Subcutaneous abdominal adipose tissue (tissue), 5 donors: Measurements from ENCODE around the gene OSBPL7.

Experiments
- H3K27ac ChIP-seq: one replicate; pipeline ENCODE4 v1.7.0; 2013; ENCODE audit warnings: low read depth, mild to moderate bottlenecking, inconsistent platforms, low read length, moderate library complexity
- H3K27me3 ChIP-seq, 5 donors: one replicate each; pipeline ENCODE4 v1.7.0; 2013; ENCODE audit warnings: low read length in 5 of 5, inconsistent platforms in 1 of 5; ENCODE audit not compliant: control insufficient read depth in 5 of 5, insufficient read depth in 4 of 5
- H3K36me3 ChIP-seq, 5 donors: one replicate each; pipeline ENCODE4 v1.7.0; 2013; ENCODE audit warnings: low read length in 5 of 5; ENCODE audit not compliant: control insufficient read depth in 5 of 5, insufficient read depth in 5 of 5
- H3K4me1 ChIP-seq, 5 donors: one replicate each; pipeline ENCODE4 v1.7.0; 2013; ENCODE audit warnings: low read length in 5 of 5, mild to moderate bottlenecking in 3 of 5, moderate library complexity in 1 of 5; ENCODE audit not compliant: control insufficient read depth in 5 of 5, insufficient read depth in 5 of 5
- H3K4me3 ChIP-seq, 5 donors: one replicate each; pipeline ENCODE4 v1.7.0; 2013; ENCODE audit warnings: low read length in 5 of 5, low read depth in 1 of 5
- H3K9ac ChIP-seq, 5 donors: one replicate each; pipeline ENCODE4 v1.7.0; 2013; ENCODE audit warnings: low read length in 5 of 5, mild to moderate bottlenecking in 4 of 5, moderate library complexity in 3 of 5
- H3K9me3 ChIP-seq, 5 donors: one replicate each; pipeline ENCODE4 v1.7.0; 2013; ENCODE audit warnings: low read length in 5 of 5; ENCODE audit not compliant: control insufficient read depth in 5 of 5
- donor health status: healthy.
- donor health status: healthy.
- donor health status: healthy.
- donor health status: healthy.
- donor health status: healthy.

The OSBPL7 gene

GRCh38 chr17:47815106-47815918 lies 6.3 kb downstream of the OSBPL7 start:
- no peak overlapping the region for H3K9ac ChIP-seq
- peaks cover 0 to 14% (median 8%) of the 10 kb centered on the region in 5 donors for H3K4me1 ChIP-seq
- H3K36me3 ChIP-seq: peaks cover 0 to 86% (median 59%) of the 10 kb centered on the region in 5 donors
- no peak overlapping the region for H3K27ac ChIP-seq
- peaks cover 0 to 4% (median 0%) of the 10 kb centered on the region in 5 donors for H3K27me3 ChIP-seq
- no peak overlapping the region for H3K4me3 ChIP-seq
- no peaks in the 10 kb centered on the region for H3K9me3 ChIP-seq

- peaks cover 0 to 12% (median 5%) of the 10 kb centered on the region in 5 donors for H3K4me1 ChIP-seq
- H3K9ac ChIP-seq: no peak overlapping the region
- H3K27me3 ChIP-seq: peaks cover 0 to 4% (median 0%) of the 10 kb centered on the region in 5 donors
- H3K4me3 ChIP-seq: no peak overlapping the region
- peaks cover 0 to 95% (median 61%) of the 10 kb centered on the region in 5 donors for H3K36me3 ChIP-seq
- H3K9me3 ChIP-seq: no peaks in the 10 kb centered on the region
- no peak overlapping the region for H3K27ac ChIP-seq
Observed at GRCh38 chr17:47813512-47814031, 8.0 kb downstream of the OSBPL7 start.

GRCh38 chr17:47813077-47813476 lies 8.5 kb downstream of the OSBPL7 start:
- Histone ChIP-seq H3K36me3 (peaks cover 0 to 95% (median 61%) of the 10 kb centered on the region in 5 donors), H3K9me3 (no peaks in the 10 kb centered on the region), H3K27ac (no peak overlapping the region), H3K4me3 (no peak overlapping the region), H3K27me3 (peaks cover 0 to 3% (median 0%) of the 10 kb centered on the region in 5 donors), H3K4me1 (peaks cover 0 to 12% (median 5%) of the 10 kb centered on the region in 5 donors), H3K9ac (no peak overlapping the region)

- Histone ChIP-seq H3K4me1 (peaks cover 0 to 12% (median 5%) of the 10 kb centered on the region in 5 donors), H3K9me3 (no peaks in the 10 kb centered on the region), H3K36me3 (peaks cover 0 to 95% (median 59%) of the 10 kb centered on the region in 5 donors), H3K9ac (no peak overlapping the region), H3K27me3 (no peaks in the 10 kb centered on the region), H3K4me3 (no peak overlapping the region), H3K27ac (no peak overlapping the region)
Observed at GRCh38 chr17:47812146-47812920, 9.3 kb downstream of the OSBPL7 start.

- Histone ChIP-seq H3K27ac (no peak overlapping the region), H3K9ac (no peak overlapping the region), H3K27me3 (no peaks in the 10 kb centered on the region), H3K9me3 (no peaks in the 10 kb centered on the region), H3K36me3 (peaks cover 0 to 95% (median 55%) of the 10 kb centered on the region in 5 donors), H3K4me1 (peaks cover 0 to 12% (median 5%) of the 10 kb centered on the region in 5 donors), H3K4me3 (no peak overlapping the region)
Observed at GRCh38 chr17:47811709-47812108, 9.9 kb downstream of the OSBPL7 start.

GRCh38 chr17:47810901-47811635 lies 10.5 kb downstream of the OSBPL7 start:
- H3K27ac ChIP-seq: no peak overlapping the region
- no peaks in the 10 kb centered on the region for H3K27me3 ChIP-seq
- H3K9me3 ChIP-seq: no peaks in the 10 kb centered on the region
- peaks cover 0 to 12% (median 5%) of the 10 kb centered on the region in 5 donors for H3K4me1 ChIP-seq
- no peak overlapping the region for H3K9ac ChIP-seq
- no peak overlapping the region for H3K4me3 ChIP-seq
- peaks cover 0 to 89% (median 50%) of the 10 kb centered on the region in 5 donors for H3K36me3 ChIP-seq

- Histone ChIP-seq H3K9ac (no peak overlapping the region), H3K36me3 (peaks cover 0 to 82% (median 48%) of the 10 kb centered on the region in 5 donors), H3K27me3 (no peaks in the 10 kb centered on the region), H3K27ac (no peak overlapping the region), H3K4me3 (no peak overlapping the region), H3K9me3 (no peaks in the 10 kb centered on the region), H3K4me1 (peaks cover 0 to 12% (median 5%) of the 10 kb centered on the region in 5 donors)
Observed at GRCh38 chr17:47810200-47810821, 11.3 kb downstream of the OSBPL7 start.

- Histone ChIP-seq H3K9me3 (no peaks in the 10 kb centered on the region), H3K9ac (peak overlapping the region in 1 of 5 donors; percentile 13), H3K36me3 (peaks cover 0 to 68% (median 40%) of the 10 kb centered on the region in 5 donors), H3K27ac (no peak overlapping the region), H3K27me3 (no peaks in the 10 kb centered on the region), H3K4me3 (no peak overlapping the region), H3K4me1 (peaks cover 0 to 12% (median 5%) of the 10 kb centered on the region in 5 donors)
Observed at GRCh38 chr17:47808830-47809480, 12.6 kb downstream of the OSBPL7 start.
